Dermis blood vessel endothelial cell (primary cell): ENCODE data around the gene GRK5. TPM values are rescaled to one million over a fixed set of nuclear protein-coding genes. Genes with fewer than 3 reads are reported as not detected.

Experiments
- DNase-seq: peaks from one replicate; pipeline ENCODE4 v3.0.0; 2010
- total RNA-seq: library from RNA; depleted of rRNA; stranded (reverse); fragments of >200 nt; gene quantifications from 2 replicates; pipeline ENCODE4 v1.2.3, GENCODE V29; 2014

GRK5 gene
- total RNA-seq, 1 donor from 2014 or later, result 57.9 TPM

DNA sequence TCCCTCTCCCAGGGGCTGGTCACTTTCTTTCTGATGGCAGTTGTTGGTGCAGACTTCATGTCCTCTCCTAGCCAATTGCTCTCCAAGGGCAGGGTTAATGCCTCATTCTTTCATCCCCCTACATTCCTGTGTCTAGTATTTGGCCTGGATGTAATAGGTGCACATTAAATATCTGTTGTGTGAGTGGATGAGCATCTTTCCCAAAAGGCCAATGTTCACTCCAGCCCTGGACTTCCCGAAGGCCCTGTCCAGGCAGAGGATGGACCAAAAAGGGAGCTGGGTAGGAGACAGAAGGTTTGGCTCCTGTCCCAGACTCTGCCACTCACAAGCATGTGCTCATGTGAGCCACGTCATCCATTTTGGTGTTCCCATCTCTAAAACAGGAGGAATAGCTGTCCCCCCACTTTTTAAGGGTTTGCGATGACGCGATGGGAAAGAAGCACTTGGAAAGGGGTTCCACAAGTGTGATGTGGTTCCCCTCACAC lies 287.7 kb downstream of the GRK5 start:
- no peak for DNase-seq

DNA sequence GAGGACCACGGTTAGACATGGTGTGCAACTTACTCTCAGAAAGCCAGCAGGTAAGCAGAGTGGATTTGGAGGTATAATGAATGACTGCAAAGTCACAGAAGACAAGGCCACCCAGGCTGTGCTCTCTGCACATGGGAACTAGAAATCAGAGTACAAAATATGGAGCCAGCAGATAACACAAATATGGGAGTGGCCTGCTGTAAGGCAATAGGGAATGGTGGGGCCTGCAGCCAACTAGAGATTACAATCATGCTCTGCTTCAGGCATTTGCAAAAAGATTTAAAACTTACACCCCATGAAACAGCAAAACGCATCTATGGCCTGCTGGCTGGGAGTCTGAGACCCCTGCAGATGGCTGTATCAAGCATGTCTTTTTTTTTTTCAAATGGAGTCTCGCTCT lies 288.2 kb downstream of the GRK5 start:
- no peak for DNase-seq

DNA sequence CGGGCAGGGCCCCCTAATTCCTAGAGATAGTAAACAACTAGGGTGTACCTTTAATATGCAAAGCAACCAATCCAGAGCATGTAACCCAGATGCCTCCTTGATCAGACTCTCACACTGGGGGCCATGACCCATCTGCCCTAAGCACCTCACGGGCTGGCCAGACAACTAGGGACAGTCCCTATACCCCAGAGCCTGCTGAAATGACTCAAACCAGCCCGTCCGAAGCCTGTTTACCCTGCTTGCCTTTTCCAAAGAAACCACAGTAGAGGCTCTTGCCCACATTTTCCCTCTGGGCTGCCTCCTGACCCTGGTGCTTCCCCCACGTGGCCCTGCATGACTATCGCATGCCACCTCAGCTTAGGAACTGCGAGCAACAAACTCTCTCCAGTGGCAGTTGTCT lies 288.9 kb downstream of the GRK5 start:
- no peak for DNase-seq

DNA sequence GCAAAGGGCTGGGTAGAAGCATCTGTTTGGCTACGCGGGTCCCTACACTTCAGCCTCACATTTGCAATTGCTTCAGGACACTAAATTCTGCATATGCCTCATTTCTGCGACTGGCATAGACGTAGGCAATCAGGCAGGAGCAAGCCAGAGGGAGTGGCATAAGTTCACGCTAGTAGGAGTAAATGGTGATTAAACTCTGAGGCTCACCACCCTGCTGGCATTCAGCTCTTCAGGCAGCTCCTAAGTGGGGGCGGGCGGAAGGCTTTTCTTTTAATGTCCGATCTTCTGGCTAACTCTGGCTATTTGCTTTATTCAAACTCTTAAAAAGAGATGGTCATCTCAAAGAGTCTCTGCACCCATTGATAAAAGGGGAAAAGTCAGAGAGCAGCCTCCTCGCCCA lies 289.9 kb downstream of the GRK5 start:
- DNase-seq, result no peak

DNA sequence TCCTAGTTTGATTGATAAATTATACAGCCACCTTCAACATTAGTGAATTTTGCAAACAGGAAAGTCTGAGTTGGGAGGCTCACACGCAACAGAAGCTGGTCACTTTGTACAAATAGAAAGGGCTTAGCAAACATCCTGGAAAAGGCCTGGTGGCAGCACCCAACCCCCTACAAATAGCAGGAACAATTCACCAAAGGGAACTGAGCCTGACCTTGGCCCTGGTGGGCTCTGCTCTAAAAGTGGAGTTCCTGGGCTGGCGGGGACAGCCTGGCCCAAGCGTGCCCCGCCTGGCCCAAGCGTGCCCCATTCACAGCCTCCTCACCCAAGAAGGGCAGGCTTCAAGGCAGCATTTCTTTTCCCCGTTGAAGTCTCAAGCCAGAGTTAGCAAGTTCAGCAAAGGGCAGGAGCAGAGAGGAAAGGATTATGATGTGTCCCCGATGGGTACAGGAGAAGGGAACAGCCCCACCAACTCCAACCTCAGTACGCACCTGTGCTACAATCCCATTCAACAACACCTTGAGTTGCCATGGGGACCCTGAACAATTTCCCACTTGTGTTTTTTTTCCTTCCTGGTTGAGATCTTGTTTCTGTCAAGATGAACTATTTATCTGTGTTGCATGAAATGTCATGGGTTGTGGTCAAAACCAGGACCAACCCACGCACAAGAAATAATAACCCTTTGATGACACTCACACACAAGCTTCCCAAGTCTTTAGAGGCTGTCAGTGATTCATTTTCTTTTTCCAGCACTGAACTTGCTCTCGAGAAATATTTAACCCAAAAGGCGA lies 291.7 kb downstream of the GRK5 start:
- no peak for DNase-seq

DNA sequence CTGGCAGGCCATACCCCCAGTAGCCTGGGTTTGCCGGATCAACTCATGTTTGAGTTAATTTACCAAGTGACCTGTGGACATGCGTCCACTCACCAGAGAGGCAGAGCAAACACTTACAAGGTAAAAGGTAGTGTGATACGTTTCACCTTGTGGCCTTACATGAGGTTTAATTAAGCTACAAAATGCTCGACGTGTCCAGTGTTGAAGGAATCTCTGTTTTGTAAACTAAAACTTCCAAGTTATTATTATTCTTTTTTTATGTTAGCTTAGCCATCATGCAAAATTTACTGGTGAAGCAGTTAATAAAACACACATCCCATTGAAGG lies 292.3 kb downstream of the GRK5 start:
- DNase-seq, result no peak

DNA sequence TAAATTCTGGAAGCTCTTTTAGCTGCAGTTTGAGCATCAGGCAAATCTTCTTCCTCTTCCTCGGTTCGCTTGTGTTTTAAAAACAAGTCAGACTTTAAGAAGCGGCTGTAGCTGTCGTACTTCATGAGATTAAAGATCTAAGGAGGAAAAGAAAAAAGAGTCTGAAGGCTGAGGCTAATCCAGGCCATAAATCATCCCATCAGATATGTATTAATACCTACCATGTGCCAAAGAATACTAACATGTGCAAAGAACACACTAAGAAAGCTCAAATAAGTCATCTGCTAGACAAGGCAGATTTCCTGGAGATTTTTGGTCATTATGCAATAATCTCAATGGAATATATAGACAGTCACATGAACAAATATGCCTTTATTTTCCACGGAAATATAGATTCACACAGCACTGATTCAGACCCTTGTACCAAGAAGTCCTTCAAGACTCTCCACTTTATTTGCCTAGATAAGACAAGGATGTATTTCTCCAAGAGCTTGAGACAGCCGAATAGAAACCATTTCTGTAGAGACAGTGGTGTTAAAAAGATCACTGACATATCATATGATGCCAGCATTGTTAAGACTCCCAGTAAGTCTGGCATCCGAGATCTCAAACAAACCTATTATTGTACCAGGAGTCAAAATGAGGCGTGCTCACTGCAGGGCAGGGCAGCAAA lies 292.9 kb downstream of the GRK5 start:
- DNase-seq, result no peak

DNA sequence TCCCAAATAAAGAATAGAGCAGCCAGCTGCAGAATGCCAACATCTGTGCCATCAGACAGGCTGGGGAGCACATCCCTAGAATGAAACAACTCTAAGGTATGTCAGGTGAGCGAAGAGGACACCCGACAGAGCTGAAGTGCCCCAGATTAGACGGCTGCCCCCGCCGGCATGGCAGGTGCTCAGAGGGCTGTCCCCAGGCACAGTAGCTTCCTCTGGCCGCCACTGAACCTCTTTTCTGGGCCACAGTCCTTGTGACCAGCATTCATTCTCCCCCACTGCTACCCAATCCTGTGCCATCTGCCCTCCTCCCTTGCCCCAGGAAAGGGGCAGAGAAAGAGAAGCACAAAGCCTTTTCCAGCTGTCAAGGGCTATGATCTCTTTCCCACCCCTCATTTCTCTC lies 293.4 kb downstream of the GRK5 start:
- DNase-seq, result no peak

DNA sequence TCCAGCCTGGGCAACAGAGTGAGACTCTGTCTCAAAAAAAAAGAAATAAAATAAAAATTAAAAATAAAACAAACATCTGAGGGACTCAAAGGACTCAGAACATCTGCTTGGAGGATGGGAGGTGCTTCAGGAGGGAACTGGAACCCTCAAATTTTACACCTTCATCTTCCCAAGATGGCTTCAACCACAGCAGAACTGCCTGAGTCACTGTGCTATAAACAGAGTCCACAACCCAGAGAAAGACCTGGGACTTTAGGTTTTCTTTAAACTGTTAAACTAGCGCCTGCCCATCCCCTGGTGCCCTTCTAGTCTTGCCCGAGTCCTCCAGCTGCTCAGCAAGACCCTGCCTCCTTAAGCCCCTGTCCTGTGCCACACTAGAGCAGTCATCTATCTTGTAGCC lies 294.3 kb downstream of the GRK5 start:
- DNase-seq, result no peak

DNA sequence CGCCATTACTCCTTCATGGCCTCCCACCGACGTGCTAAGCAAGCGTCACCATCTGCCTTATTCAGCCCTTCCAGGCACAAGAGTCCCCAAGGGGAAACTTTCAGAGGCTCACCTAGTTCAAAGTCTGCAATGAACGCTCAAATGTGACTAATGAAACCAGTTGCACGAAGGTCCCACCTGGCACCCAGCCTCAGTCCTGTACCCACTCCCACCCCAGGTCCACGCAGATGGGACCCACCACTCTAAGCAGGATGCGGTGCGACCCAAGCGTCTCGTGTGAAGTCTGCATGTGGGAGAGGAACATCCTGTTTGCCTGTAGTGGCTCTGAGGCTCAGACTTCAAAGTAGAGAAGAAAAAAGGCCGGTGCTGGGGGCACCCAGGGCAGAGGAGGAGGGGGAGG lies 294.8 kb downstream of the GRK5 start:
- DNase-seq, result no peak

DNA sequence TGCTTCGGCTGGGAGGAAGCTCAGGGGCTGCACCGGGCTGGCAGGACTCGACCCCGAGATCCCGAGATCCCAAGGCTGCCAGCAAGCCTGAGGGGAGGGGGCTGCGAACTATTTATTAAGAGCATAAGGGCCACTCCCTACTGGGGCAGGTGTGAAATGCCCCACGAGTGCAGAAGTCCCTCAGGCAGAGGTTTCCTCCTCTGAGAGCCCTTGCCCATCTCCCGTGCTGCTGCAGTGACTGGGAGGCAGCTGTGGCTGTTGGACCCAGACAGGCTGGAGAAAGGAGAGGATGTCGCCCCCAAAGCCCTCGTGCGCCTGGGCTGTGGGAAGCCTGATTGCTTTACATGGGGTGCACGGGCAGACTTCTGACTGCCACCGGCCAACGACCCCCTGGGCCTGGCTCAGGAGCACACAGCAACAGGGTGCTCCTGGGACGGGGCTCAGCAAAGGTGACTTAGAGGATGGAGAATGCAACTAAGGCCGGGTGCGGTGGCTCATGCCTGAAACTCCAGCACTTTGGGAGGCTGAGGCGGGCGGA lies 295.3 kb downstream of the GRK5 start:
- no peak for DNase-seq

DNA sequence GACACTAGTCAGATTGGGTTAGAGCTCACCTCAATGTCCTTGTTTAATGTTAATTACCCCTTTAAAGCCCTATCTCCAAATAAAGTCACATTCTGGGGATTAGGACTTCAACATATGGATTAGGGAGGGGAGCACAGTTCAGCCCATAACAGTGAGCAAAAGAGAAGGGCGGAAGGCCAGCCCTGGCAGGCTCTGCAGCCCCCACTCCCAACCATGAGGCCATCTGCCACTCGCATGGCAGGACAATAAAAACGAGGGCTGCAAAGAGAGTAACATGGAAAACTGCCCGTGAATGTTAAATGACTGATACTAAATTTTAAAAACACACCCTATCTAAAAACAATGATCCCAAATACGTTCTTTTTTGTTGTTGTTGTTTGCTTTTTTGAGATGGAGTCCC lies 296.4 kb downstream of the GRK5 start:
- no peak for DNase-seq

DNA sequence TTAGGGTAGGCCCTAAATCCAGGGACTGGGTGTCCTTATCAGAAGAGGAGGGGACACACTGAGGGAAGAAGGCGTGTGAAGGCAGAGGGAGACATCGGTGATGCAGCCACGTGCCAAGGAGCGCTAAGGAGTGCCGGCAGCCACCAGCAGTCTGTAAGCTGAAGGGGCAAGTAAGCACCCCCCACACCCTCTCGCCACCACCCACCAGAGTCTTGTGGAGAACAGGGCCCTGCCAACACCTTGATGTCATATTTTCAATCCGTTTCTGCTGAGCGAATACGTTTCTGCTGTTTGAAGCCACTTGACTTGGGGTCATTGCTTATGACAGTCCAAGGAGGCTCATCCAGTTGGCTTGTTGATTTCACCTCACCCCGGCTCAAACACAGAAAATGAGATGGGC lies 297.3 kb downstream of the GRK5 start:
- no peak for DNase-seq

DNA sequence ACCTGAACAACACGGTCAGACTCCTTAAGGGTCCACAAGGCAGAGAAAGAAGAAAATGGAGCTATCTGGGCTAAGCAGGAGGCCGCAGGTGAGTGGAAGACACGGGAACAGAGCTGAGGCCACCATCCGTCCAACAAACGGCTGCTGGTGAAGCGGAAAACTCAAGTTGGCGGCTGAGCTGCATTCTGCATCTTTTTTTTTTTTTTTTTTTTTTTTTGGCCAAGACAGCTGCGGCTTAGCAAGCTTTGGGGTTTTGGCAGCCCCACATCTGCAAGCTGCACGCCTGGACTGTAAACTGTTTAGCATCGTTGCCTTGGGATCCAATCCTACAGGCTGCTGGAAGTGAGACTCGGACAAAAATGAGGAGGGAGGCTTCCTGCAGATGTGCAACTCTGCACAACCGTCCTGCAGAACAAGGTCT lies 297.8 kb downstream of the GRK5 start:
- DNase-seq, result no peak

Other genes with a start within 250 kb of the GRK5 start
- 0.09 and 0.17 TPM in 2 replicates for gene NANOS1, start 177.9 kb upstream of the GRK5 start, total RNA-seq
- gene EIF3A, start 126.8 kb upstream of the GRK5 start, total RNA-seq, result 131 and 167 TPM in 2 replicates
- 59.2 and 65.9 TPM in 2 replicates for gene DENND10, start 103.5 kb upstream of the GRK5 start, total RNA-seq
- 9.4 and 14.6 TPM in 2 replicates for gene SFXN4, start 41.9 kb upstream of the GRK5 start, total RNA-seq
- 158 and 231 TPM in 2 replicates for gene PRDX3, start 28.8 kb upstream of the GRK5 start, total RNA-seq